ENCODE data around the gene CYP19A1.
"Not testable (repeated sequence)": the region's sequence is repeated elsewhere in the genome, so short reads cannot be mapped to it uniquely, and the experiment has no call there.

CYP19A1 gene

DNA sequence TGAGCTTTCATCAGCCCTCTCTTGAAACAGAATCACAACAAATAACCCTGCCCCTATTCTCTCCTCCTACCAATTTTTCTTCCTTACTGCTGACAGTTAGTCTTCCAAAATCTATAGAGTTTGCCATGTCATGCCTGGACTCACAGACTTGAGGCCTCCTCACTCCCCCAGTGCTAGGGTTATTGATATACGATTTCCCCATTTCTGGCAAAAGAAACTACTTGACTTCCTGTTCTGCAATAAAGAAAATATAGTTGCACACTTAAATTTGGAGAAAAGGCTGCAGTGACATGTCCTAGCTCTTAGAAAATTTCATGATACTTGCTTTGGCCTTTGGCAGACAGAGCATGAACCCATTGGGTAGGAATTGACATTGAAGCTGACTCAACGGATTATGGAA lies 75.9 kb downstream of the CYP19A1 start:
- DNase-seq (ENCODE audit: low read depth, low spot score): no peak

- DNase-seq (ENCODE audit: low read depth, low spot score): not testable (repeated sequence)
Measured at GRCh38 chr15:51261113-51261512, 77.3 kb downstream of the CYP19A1 start.

- DNase-seq (ENCODE audit: low read depth, low spot score): no peak
Measured at GRCh38 chr15:51260202-51260601, 78.2 kb downstream of the CYP19A1 start.

GRCh38 chr15:51255533-51255932 lies 82.9 kb downstream of the CYP19A1 start:
- DNase-seq (ENCODE audit: low read depth, low spot score): no peak

GRCh38 chr15:51253366-51253765 lies 85.0 kb downstream of the CYP19A1 start:
- DNase-seq (ENCODE audit: low read depth, low spot score): no peak

DNA sequence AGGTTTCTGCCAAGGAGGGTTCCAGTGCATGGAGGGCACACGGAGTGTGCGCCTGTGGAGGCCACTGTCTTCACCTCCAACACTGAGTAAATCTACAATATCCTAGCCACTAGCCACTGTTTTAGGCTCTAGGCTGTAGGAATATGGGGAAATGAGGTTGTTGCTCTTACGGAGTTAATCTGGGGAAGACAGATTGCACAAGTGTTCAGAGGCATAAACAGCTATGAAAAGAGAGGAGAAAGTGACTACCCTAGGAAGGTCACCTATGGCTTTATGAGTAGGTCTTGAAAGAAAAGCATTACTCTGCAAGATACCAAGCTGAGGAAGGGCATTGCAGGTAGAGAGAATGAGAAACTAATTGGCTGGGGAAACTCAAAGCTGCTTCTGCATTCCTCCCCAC lies 85.7 kb downstream of the CYP19A1 start:
- no peak for DNase-seq (ENCODE audit: low read depth, low spot score)

DNA sequence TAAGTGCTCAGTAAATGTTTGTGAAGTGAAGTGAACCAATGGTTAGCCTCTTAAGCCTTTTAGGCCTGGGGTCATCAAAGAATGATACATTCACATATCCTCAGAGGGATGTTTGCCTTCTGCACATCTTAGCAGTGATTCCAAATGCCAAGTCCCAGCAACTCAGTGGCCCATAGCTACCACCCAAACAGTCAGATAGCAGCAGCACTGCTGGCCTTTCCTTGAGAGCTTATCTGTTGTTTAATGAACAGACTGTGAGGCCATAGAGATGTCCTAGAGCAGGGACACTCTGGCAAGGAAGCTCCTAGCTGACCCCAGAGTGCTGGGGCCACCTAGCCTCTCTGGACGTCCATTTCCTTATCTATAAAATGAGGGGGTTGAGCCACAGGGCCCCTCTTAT lies 86.8 kb downstream of the CYP19A1 start:
- DNase-seq (ENCODE audit: low read depth, low spot score): no peak

DNA sequence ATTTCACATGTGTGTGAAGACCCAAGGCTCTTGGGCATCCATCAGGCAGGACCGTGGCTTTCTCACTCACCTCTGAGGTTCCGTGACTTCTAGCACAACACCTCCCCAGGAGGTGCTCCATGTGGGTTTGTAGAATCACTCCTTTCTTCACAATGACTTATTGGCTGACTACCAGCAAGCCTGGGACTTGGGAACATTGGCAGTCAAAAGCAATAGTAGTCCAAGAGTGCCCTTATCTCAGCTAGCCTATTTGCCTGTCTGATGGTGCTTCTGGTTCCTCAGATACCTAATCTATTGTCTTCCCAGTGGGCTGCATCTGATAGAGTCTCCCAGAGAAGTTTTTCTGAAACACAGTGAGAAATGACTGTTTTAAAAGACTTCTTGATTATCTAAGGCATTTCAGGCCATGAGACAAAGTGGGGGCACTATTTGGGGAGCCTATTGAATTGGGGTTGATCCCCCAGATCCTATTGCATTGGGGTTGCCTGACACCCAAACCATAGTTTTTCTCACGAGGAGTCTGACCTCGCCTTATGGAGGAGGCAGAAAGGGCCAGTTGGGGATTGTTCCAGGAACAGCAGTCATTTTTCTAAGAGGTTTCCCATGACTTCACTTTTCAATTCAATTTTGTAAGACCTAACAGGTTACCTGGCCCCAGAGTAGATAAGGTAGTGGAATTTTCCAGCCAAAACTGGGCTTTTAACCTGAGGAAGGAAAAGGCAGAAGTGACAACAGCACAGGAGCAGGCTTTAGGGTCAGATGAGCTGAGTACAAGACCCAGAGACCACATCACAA lies 88.0 kb downstream of the CYP19A1 start:
- no peak for DNase-seq (ENCODE audit: low read depth, low spot score)

- DNase-seq (ENCODE audit: low read depth, low spot score): no peak
Measured at GRCh38 chr15:51245628-51246027, 92.8 kb downstream of the CYP19A1 start.

GRCh38 chr15:51244423-51244869 lies 94.0 kb downstream of the CYP19A1 start:
- no peak for DNase-seq (ENCODE audit: low read depth, low spot score)

GRCh38 chr15:51243774-51244173 lies 94.6 kb downstream of the CYP19A1 start:
- no peak for DNase-seq (ENCODE audit: low read depth, low spot score)

GRCh38 chr15:51240066-51240465 lies 98.3 kb downstream of the CYP19A1 start:
- no peak for DNase-seq (ENCODE audit: low read depth, low spot score)

GRCh38 chr15:51237816-51238215 lies 100.6 kb downstream of the CYP19A1 start:
- no peak for DNase-seq (ENCODE audit: low read depth, low spot score)

- DNase-seq (ENCODE audit: low read depth, low spot score): no peak
Measured at GRCh38 chr15:51234176-51234927, 104.0 kb downstream of the CYP19A1 start.

DNA sequence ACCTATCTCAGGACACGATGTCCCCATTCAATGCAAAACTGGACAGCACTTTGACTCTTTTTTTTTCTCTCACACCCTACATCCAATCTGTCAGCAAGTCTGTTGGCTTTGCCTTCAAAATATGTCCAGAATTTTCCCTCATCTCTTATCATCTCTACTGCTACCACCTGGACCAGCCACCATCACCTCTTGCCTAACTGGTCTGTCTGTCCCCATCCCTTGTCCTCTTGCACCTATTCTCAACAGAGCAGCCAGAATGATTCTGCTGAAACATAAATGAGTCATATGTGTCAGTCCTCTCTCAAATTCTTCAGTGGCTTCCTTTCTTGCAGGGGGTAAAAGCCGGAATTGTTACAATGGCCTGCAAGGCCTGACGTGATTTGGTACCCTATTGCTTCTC lies 105.8 kb downstream of the CYP19A1 start:
- no peak for DNase-seq (ENCODE audit: low read depth, low spot score)

DNA sequence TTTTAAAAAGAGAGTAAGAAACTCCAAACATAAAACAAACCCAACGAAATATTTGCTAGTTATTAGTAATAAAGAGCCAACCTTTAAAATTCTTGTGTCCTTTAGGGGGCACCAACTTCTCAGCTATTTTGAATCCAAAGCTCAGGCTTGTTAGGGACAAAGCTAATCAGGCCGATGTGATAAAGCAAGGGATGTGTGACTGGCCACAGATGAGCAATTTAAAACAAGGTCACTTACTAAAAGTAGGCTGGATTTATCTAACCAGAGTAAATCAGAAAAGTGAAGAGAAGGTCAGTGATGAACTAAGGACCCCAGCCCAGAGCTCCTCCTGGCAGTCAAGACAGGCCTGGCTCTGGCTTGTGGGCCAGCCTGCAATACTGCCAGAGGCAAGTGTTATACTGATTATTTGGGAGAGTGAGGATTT lies 108.5 kb downstream of the CYP19A1 start:
- DNase-seq (ENCODE audit: low read depth, low spot score): no peak

GRCh38 chr15:51227940-51228732 lies 110.3 kb downstream of the CYP19A1 start:
- DNase-seq (ENCODE audit: low read depth, low spot score): peak; percentile 28

GRCh38 chr15:51226576-51227210 lies 111.7 kb downstream of the CYP19A1 start:
- DNase-seq (ENCODE audit: low read depth, low spot score): no peak

DNA sequence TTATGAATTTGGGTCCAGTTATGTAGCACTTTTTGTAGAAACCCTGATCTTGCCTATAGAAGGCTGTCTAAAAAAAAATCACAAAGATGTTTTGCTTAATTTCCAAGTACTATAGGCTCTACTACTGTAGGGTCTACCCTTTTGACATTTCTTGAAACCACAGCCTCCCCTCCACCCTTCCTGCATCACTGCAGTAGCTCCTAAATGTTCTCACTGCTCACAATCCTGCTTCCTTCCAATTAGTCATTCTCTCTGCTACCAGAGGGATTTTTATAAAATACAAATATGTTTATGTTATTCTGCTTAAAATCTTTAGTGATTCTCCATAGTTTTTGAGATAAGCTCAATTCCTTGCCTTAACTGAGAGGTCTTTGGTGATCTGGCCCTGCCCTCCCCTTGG lies 114.0 kb downstream of the CYP19A1 start:
- no peak for DNase-seq (ENCODE audit: low read depth, low spot score)

DNA sequence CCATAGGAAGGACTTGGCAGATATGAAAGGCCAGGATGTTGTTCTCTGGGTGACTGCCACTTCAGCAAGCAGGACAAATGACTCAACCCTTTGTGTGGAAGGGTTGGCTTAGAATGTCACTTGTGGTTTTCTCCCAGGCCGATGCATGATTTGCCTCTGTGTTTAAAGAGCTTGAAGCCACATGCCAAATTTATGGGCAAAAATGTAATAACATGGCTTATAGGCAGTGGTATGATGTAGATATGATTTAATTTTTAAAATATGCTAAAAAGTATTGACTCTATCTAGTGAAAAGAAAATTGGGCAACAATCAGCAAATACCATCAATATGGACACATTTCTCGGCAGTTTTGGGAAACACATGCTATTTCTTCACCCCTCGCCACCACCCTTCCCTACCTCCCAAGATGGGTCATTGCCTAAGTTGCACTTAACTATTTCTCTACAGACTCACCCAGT lies 114.6 kb downstream of the CYP19A1 start:
- DNase-seq (ENCODE audit: low read depth, low spot score): no peak

GRCh38 chr15:51218299-51218938 lies 120.0 kb downstream of the CYP19A1 start:
- no peak for DNase-seq (ENCODE audit: low read depth, low spot score)

Measured in iPS DF 19.7 (cell line).